ENCODE data around the gene MYZAP. TPM values are rescaled to one million over a fixed set of nuclear protein-coding genes. Genes with fewer than 3 reads are reported as not detected.

Gene MYZAP
- polyA plus RNA-seq, 1 of the 3 experiments (the other 2 are of a cell fraction) = 0.07 TPM

DNA sequence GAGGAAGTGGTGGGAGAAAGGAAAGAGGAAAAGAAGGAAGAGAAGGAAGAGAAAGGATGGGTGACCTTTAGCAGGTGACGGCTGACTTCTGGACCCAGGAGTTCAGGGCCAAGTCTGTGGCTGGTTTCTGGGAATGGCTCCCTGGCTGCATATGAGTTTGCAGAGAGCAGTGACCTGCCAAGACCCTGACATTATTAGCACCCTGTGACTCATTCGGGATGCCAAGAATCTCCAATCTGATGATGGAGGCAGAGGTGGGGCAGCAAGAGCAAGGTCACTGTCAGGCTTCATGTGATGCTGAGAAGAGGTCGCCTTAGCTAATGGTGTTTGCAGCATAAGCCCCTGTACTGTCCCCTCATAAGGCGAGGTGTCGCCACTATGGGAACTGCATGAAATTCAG, 42.6 kb downstream of the MYZAP start:
- Histone ChIP-seq H3K27me3 (ENCODE audit: insufficient read depth) (no peaks in the 10 kb centered on the region), H3F3A (replicated peaks; ENCODE audit: insufficient read depth) (no peaks in the 10 kb centered on the region), H2AFZ (ENCODE audit: low read depth) (no peak overlapping the region), H3K9me3 (no peaks in the 10 kb centered on the region), H3K4me2 (no peak overlapping the region), H3K4me3 (ENCODE audit: low read depth in 2 of 2, low read length in 1 of 2) (no peak overlapping the region), H3K9ac (no peak overlapping the region), H3K9me2 (no peaks in the 10 kb centered on the region), H3K27ac (ENCODE audit: low read depth in 2 of 2, low read length in 1 of 2) (no peak overlapping the region), H3K79me2 (ENCODE audit: insufficient read depth) (no peaks in the 10 kb centered on the region), H3K36me3 (replicated peaks in 1 of 2; ENCODE audit: control insufficient read depth in 1 of 2, insufficient read depth in 2 of 2, low read length in 1 of 2) (no peaks in the 10 kb centered on the region), H3K4me1 (ENCODE audit: control insufficient read depth in 1 of 2, insufficient read depth in 2 of 2, low read depth in 1 of 2, low read length in 1 of 2) (no peaks in the 10 kb centered on the region), H4K20me1 (ENCODE audit: insufficient read depth) (no peaks in the 10 kb centered on the region)
- POLR2A ChIA-PET = interaction anchor here (0.6 kb wide), 1 partner anchor 17 kb away, joined by 3 read pairs; no protein-coding TSS in a partner anchor
- 90% methylated on average over 5 of the region's 5 CpGs for WGBS (ENCODE audit: low lambda C conversion rate)
- CTCF ChIA-PET = interaction anchor here (1.3 to 3.5 kb wide), 3 partner anchors 8 to 437 kb away, joined by 3 to 20 read pairs (median 7); no protein-coding TSS in a partner anchor
- DNase-seq = no peak
- TF ChIP-seq CHD2 (IDR thresholded peaks at IDR 0.05; ENCODE audit: low read length, partially characterized antibody) (no peak), SMC3 (IDR thresholded peaks at IDR 0.05; ENCODE audit: low read depth, low read length) (no peak), FOSL2 (IDR thresholded peaks at IDR 0.05; ENCODE audit: borderline replicate concordance, low read depth) (no peak), RFX5 (IDR thresholded peaks at IDR 0.05; ENCODE audit: low read length) (no peak)
- TF ChIP-seq, protein P1, sequence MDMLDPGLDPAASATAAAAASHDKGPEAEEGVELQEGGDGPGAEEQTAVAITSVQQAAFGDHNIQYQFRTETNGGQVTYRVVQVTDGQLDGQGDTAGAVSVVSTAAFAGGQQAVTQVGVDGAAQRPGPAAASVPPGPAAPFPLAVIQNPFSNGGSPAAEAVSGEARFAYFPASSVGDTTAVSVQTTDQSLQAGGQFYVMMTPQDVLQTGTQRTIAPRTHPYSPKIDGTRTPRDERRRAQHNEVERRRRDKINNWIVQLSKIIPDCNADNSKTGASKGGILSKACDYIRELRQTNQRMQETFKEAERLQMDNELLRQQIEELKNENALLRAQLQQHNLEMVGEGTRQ (IDR thresholded peaks at IDR 0.05; ENCODE audit: borderline replicate concordance, low read depth, low read length) = no peak

DNA sequence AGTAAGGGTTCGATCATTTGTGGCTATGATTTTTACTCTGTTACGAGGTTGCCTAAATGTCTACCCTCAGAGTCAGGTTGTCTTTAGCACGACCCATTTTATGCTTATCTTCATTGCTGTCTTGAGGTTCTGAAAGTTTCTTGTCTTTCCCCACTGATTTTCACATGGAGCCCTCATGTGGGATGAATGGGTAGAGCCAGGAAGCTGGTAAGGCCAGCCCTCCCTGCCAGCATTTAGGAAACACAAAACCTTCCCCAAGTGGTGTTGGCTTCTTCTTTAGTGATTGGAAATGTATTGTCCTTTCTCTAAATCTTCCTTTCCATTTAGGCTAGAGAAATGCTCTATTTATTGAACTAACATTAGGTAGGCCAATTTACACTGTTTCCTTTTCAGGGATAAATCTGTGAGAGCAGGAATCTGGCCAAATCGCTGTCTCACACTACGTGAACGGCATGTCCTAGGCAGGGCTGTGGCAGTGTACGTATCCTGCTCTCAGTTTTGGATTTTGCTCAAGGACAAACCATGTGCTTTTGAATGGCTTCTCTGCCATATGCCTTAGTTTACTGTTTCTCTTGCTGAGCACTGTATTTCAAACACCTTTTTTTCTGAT, 43.7 kb downstream of the MYZAP start:
- H3F3A ChIP-seq (replicated peaks; ENCODE audit: insufficient read depth) = no peaks in the 10 kb centered on the region
- H3K9me3 ChIP-seq = no peaks in the 10 kb centered on the region
- 87% methylated on average over 7 of the region's 7 CpGs for WGBS (ENCODE audit: low lambda C conversion rate)
- no peaks in the 10 kb centered on the region for H4K20me1 ChIP-seq (ENCODE audit: insufficient read depth)
- TF ChIP-seq SIN3A (IDR thresholded peaks at IDR 0.05; ENCODE audit: borderline replicate concordance, low read depth, low read length) (no peak), YY1 (IDR thresholded peaks at IDR 0.05; ENCODE audit: low read depth) (no peak)
- ChIA-PET CTCF (interaction anchor here (1.1 to 1.5 kb wide), 3 partner anchors 20 to 436 kb away, joined by 3 to 4 read pairs (median 3); no protein-coding TSS in a partner anchor), POLR2A (no interaction called here)
- H3K4me3 ChIP-seq (ENCODE audit: low read depth in 2 of 2, low read length in 1 of 2) = no peak overlapping the region
- H3K4me2 ChIP-seq = no peak overlapping the region
- H3K27me3 ChIP-seq (ENCODE audit: insufficient read depth) = no peaks in the 10 kb centered on the region
- no peaks in the 10 kb centered on the region for H3K79me2 ChIP-seq (ENCODE audit: insufficient read depth)
- no peak overlapping the region for H3K9ac ChIP-seq
- no peaks in the 10 kb centered on the region for H3K36me3 ChIP-seq (replicated peaks in 1 of 2; ENCODE audit: control insufficient read depth in 1 of 2, insufficient read depth in 2 of 2, low read length in 1 of 2)
- DNase-seq = no peak
- no peaks in the 10 kb centered on the region for H3K4me1 ChIP-seq (ENCODE audit: control insufficient read depth in 1 of 2, insufficient read depth in 2 of 2, low read depth in 1 of 2, low read length in 1 of 2)
- H2AFZ ChIP-seq (ENCODE audit: low read depth) = no peak overlapping the region
- no peak overlapping the region for H3K27ac ChIP-seq (ENCODE audit: low read depth in 2 of 2, low read length in 1 of 2)
- H3K9me2 ChIP-seq = no peaks in the 10 kb centered on the region

DNA sequence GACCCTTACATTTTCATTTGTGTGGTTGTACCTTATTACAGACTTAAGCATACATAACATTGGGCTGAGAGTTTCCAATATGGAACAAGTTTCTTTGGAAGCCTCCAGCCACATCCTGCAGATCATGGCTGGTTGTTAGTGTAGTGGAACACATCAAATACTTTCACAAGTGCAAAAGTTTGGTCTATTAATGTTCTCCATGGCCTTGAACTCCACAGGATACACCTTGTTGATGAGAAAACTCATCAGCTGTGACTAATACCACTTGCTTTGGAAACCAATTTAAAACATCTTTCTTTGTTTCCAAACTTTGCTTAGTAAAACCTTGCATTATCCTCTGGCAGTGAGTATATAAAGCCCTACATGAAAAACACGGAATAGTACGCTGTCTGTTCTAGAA, 46.1 kb downstream of the MYZAP start:
- POLR2A ChIA-PET = no interaction called here
- no peaks in the 10 kb centered on the region for H3K4me1 ChIP-seq (ENCODE audit: control insufficient read depth in 1 of 2, insufficient read depth in 2 of 2, low read depth in 1 of 2, low read length in 1 of 2)
- no peak for TF ChIP-seq CHD2 (IDR thresholded peaks at IDR 0.05; ENCODE audit: low read length, partially characterized antibody)
- TF ChIP-seq RXRA (IDR thresholded peaks at IDR 0.05; ENCODE audit: borderline replicate concordance, low read depth) = no peak
- TF ChIP-seq SIN3A (IDR thresholded peaks at IDR 0.05; ENCODE audit: borderline replicate concordance, low read depth, low read length) = no peak
- no peak for TF ChIP-seq ELF1 (IDR thresholded peaks at IDR 0.05)
- no peak for TF ChIP-seq TCF12 (IDR thresholded peaks at IDR 0.05)
- TF ChIP-seq JUND (IDR thresholded peaks at IDR 0.05) = no peak
- TF ChIP-seq, protein P2, sequence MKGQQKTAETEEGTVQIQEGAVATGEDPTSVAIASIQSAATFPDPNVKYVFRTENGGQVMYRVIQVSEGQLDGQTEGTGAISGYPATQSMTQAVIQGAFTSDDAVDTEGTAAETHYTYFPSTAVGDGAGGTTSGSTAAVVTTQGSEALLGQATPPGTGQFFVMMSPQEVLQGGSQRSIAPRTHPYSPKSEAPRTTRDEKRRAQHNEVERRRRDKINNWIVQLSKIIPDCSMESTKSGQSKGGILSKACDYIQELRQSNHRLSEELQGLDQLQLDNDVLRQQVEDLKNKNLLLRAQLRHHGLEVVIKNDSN (IDR thresholded peaks at IDR 0.05; ENCODE audit: borderline replicate concordance, low read depth) = no peak
- TF ChIP-seq, protein P3, sequence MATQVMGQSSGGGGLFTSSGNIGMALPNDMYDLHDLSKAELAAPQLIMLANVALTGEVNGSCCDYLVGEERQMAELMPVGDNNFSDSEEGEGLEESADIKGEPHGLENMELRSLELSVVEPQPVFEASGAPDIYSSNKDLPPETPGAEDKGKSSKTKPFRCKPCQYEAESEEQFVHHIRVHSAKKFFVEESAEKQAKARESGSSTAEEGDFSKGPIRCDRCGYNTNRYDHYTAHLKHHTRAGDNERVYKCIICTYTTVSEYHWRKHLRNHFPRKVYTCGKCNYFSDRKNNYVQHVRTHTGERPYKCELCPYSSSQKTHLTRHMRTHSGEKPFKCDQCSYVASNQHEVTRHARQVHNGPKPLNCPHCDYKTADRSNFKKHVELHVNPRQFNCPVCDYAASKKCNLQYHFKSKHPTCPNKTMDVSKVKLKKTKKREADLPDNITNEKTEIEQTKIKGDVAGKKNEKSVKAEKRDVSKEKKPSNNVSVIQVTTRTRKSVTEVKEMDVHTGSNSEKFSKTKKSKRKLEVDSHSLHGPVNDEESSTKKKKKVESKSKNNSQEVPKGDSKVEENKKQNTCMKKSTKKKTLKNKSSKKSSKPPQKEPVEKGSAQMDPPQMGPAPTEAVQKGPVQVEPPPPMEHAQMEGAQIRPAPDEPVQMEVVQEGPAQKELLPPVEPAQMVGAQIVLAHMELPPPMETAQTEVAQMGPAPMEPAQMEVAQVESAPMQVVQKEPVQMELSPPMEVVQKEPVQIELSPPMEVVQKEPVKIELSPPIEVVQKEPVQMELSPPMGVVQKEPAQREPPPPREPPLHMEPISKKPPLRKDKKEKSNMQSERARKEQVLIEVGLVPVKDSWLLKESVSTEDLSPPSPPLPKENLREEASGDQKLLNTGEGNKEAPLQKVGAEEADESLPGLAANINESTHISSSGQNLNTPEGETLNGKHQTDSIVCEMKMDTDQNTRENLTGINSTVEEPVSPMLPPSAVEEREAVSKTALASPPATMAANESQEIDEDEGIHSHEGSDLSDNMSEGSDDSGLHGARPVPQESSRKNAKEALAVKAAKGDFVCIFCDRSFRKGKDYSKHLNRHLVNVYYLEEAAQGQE (IDR thresholded peaks at IDR 0.05; ENCODE audit: low read depth, low read length) = no peak
- TF ChIP-seq TEAD4 (IDR thresholded peaks at IDR 0.05; ENCODE audit: borderline replicate concordance, insufficient read depth) = no peak
- TF ChIP-seq FOXJ3 (CRISPR knock-in tag; IDR thresholded peaks at IDR 0.05) = no peak
- TF ChIP-seq, protein P4, sequence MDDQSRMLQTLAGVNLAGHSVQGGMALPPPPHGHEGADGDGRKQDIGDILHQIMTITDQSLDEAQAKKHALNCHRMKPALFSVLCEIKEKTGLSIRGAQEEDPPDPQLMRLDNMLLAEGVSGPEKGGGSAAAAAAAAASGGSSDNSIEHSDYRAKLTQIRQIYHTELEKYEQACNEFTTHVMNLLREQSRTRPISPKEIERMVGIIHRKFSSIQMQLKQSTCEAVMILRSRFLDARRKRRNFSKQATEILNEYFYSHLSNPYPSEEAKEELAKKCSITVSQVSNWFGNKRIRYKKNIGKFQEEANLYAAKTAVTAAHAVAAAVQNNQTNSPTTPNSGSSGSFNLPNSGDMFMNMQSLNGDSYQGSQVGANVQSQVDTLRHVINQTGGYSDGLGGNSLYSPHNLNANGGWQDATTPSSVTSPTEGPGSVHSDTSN (IDR thresholded peaks at IDR 0.05) = no peak
- TF ChIP-seq FOSL2 (IDR thresholded peaks at IDR 0.05; ENCODE audit: borderline replicate concordance, low read depth) = no peak

More for the DNA sequence above, 46.1 kb downstream of the MYZAP start:
- no peaks in the 10 kb centered on the region for H3K9me2 ChIP-seq
- no peaks in the 10 kb centered on the region for H3K36me3 ChIP-seq (replicated peaks in 1 of 2; ENCODE audit: control insufficient read depth in 1 of 2, insufficient read depth in 2 of 2, low read length in 1 of 2)
- H3K27ac ChIP-seq (ENCODE audit: low read depth in 2 of 2, low read length in 1 of 2) = no peak overlapping the region
- H2AFZ ChIP-seq (ENCODE audit: low read depth) = no peak overlapping the region
- H3F3A ChIP-seq (replicated peaks; ENCODE audit: insufficient read depth) = no peaks in the 10 kb centered on the region
- no peaks in the 10 kb centered on the region for H3K79me2 ChIP-seq (ENCODE audit: insufficient read depth)
- no peak overlapping the region for H3K4me3 ChIP-seq (ENCODE audit: low read depth in 2 of 2, low read length in 1 of 2)
- no peaks in the 10 kb centered on the region; the same call in 1 of the 2 replicates for H3K27me3 ChIP-seq (ENCODE audit: insufficient read depth)
- CTCF ChIA-PET = no interaction called here
- H3K4me2 ChIP-seq = no peak overlapping the region
- no peak for DNase-seq
- H4K20me1 ChIP-seq (ENCODE audit: insufficient read depth) = no peaks in the 10 kb centered on the region
- no peak overlapping the region for H3K9ac ChIP-seq
- no peaks in the 10 kb centered on the region for H3K9me3 ChIP-seq
- WGBS (ENCODE audit: low lambda C conversion rate) = 79% methylated on average over 2 of the region's 2 CpGs

All from SK-N-SH (cell line).